Osteoblast (primary cell): ENCODE measurements around the gene RIT2. TPM values are rescaled to one million over a fixed set of nuclear protein-coding genes. Genes with fewer than 3 reads are reported as not detected.

Experiments
- DNase-seq: peaks from one replicate; pipeline ENCODE4 v3.0.0; 2011; ENCODE audit warnings: low spot score, mixed read lengths; ENCODE audit not compliant: insufficient read length; ENCODE audit errors: missing footprints
- H2AFZ ChIP-seq: 2 replicates; pipeline ENCODE4 v1.6.0; 2011; ENCODE audit warnings: mild to moderate bottlenecking, low read length
- H3K27ac ChIP-seq: 2 replicates; pipeline ENCODE4 v1.5.1; 2011; ENCODE audit warnings: mild to moderate bottlenecking, low read depth, low read length, moderate library complexity
- H3K27me3 ChIP-seq: 2 replicates; pipeline ENCODE4 v1.6.0; 2012; ENCODE audit warnings: mild to moderate bottlenecking, control low read depth, inconsistent platforms, low read length, moderate library complexity; ENCODE audit not compliant: insufficient read depth
- H3K36me3 ChIP-seq: 2 replicates; pipeline ENCODE4 v1.5.1; 2011; ENCODE audit warnings: mild to moderate bottlenecking, low read length, control low read depth, moderate library complexity; ENCODE audit not compliant: insufficient read depth
- H3K4me1 ChIP-seq: 2 replicates; pipeline ENCODE4 v1.5.1; 2011; ENCODE audit warnings: mild to moderate bottlenecking, low read length, control low read depth, moderate library complexity; ENCODE audit not compliant: insufficient read depth
- H3K4me2 ChIP-seq: 2 replicates; pipeline ENCODE4 v1.6.0; 2011; ENCODE audit warnings: mild to moderate bottlenecking, low read length; ENCODE audit not compliant: insufficient read depth
- H3K4me3 ChIP-seq: fragments of 200-600 bp; sonication (generic); 3 replicates; pipeline ENCODE4 v1.5.1; 2012; ENCODE audit warnings: mild to moderate bottlenecking, low read length, inconsistent platforms; ENCODE audit not compliant: insufficient read depth
- H3K79me2 ChIP-seq: 2 replicates; pipeline ENCODE4 v1.6.0; 2012; ENCODE audit warnings: mild to moderate bottlenecking, low read length, control low read depth, inconsistent platforms; ENCODE audit not compliant: insufficient read depth
- H3K9me3 ChIP-seq: 2 replicates; pipeline ENCODE4 v1.5.1; 2011; ENCODE audit warnings: low read depth, low read length, control low read depth
- H4K20me1 ChIP-seq: 2 replicates; pipeline ENCODE4 v1.6.0; 2012; ENCODE audit warnings: mild to moderate bottlenecking, low read length, control low read depth; ENCODE audit not compliant: insufficient read depth
- total RNA-seq: library from RNA; depleted of rRNA; stranded (reverse); fragments of >200 nt; gene quantifications from 2 replicates; pipeline ENCODE4 v1.2.3, GENCODE V29; 2012
- TF ChIP-seq, protein P1 (sequence below): IDR thresholded peaks from 2 replicates; pipeline ENCODE4 v1.5.1; 2011; ENCODE audit warnings: mild to moderate bottlenecking, low read depth, low read length, moderate library complexity; ENCODE audit errors: extremely low read depth

The RIT2 gene
- total RNA-seq, 1 donor = not detected

DNA sequence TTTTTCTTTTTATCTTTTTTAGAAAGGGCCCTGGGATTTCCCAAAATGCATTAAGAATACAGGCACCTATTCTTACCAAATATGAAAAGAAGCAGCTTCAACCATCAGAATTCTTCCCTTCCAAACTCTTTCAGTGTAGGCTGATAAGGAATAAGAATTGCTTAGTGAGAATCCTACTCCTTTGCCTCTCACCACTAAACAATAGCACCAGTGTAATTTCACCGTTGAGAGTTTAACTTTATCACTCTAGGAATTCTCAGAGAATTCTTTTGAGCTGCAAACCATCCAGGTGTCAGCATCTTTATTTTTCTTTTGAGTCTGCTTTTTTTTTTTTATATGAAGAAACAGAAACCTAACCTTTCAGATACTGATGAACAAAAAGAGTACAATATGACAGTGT is 194.9 kb downstream of the RIT2 start:
- no peak for DNase-seq
- Histone ChIP-seq H2AFZ (no peak overlapping the region), H3K27ac (no peak overlapping the region), H3K4me1 (peaks cover 3% of the 10 kb centered on the region), H3K79me2 (no peaks in the 10 kb centered on the region), H3K4me3 (no peak overlapping the region), H3K36me3 (no peaks in the 10 kb centered on the region), H3K9me3 (no peaks in the 10 kb centered on the region), H3K4me2 (no peak overlapping the region), H4K20me1 (no peaks in the 10 kb centered on the region), H3K27me3 (no peaks in the 10 kb centered on the region)
- TF ChIP-seq, protein P1, sequence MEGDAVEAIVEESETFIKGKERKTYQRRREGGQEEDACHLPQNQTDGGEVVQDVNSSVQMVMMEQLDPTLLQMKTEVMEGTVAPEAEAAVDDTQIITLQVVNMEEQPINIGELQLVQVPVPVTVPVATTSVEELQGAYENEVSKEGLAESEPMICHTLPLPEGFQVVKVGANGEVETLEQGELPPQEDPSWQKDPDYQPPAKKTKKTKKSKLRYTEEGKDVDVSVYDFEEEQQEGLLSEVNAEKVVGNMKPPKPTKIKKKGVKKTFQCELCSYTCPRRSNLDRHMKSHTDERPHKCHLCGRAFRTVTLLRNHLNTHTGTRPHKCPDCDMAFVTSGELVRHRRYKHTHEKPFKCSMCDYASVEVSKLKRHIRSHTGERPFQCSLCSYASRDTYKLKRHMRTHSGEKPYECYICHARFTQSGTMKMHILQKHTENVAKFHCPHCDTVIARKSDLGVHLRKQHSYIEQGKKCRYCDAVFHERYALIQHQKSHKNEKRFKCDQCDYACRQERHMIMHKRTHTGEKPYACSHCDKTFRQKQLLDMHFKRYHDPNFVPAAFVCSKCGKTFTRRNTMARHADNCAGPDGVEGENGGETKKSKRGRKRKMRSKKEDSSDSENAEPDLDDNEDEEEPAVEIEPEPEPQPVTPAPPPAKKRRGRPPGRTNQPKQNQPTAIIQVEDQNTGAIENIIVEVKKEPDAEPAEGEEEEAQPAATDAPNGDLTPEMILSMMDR = no peak

DNA sequence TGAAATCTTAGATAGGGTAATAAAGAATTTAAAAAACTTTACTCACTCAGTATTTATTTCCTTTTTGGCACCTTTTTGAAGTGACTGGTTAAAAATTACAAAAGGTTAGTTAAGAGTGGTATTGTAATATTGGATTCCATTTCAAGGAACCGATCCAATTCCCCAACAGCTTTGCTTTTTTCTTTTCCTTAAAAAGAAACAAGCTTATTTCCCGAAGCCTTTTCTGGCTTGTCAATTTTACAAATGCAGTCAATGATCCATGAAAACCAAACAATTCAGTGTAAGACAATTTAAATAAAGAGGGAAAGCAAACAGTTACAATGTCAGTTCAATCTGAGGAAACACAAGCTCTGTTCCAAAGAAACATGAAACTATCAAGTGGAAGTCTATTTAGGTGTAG is 200.2 kb downstream of the RIT2 start:
- TF ChIP-seq, protein P1 = no peak
- Histone ChIP-seq H3K79me2 (no peaks in the 10 kb centered on the region), H3K27ac (no peak overlapping the region), H3K4me3 (no peak overlapping the region), H4K20me1 (no peaks in the 10 kb centered on the region), H3K4me2 (no peak overlapping the region), H3K27me3 (no peaks in the 10 kb centered on the region), H3K4me1 (no peaks in the 10 kb centered on the region), H3K36me3 (no peaks in the 10 kb centered on the region), H3K9me3 (no peaks in the 10 kb centered on the region), H2AFZ (no peak overlapping the region)
- DNase-seq = no peak

GRCh38 chr18:42914476-42914875 is 201.0 kb downstream of the RIT2 start:
- Histone ChIP-seq H2AFZ (no peak overlapping the region), H3K36me3 (no peaks in the 10 kb centered on the region), H3K4me1 (no peaks in the 10 kb centered on the region), H3K9me3 (no peaks in the 10 kb centered on the region), H3K4me2 (no peak overlapping the region), H4K20me1 (no peaks in the 10 kb centered on the region), H3K27me3 (no peaks in the 10 kb centered on the region), H3K27ac (no peak overlapping the region), H3K4me3 (no peak overlapping the region), H3K79me2 (no peaks in the 10 kb centered on the region)
- no peak for DNase-seq
- TF ChIP-seq, protein P1 = no peak

DNA sequence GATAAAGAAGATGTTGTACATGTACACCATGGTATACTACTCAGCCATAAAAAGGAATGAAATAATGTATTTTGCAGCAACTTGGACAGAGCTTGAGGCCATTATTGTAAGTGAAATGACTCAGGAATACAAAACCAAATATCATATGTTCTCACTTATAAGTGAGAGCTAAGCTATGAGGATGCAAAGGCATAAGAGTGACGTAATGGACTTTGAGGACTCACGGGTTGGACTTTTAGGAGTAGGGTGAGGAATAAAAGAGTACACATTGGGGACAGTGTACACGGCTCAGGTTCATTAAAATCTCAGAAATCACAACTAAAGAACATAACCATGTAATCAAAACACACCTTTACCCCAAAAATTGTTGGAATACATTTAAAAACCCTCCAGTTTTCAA is 206.4 kb downstream of the RIT2 start:
- Histone ChIP-seq H2AFZ (no peak overlapping the region), H3K27ac (no peak overlapping the region), H3K4me2 (no peak overlapping the region), H3K4me1 (no peaks in the 10 kb centered on the region), H3K27me3 (no peaks in the 10 kb centered on the region), H3K36me3 (no peaks in the 10 kb centered on the region), H3K4me3 (no peak overlapping the region), H4K20me1 (no peaks in the 10 kb centered on the region), H3K79me2 (no peaks in the 10 kb centered on the region), H3K9me3 (no peaks in the 10 kb centered on the region)
- DNase-seq = no peak
- TF ChIP-seq, protein P1 = no peak
